Liver (tissue), 9 donors: ENCODE data around the gene USP37. TPM values are rescaled to one million over a fixed set of nuclear protein-coding genes. Genes with fewer than 3 reads are reported as not detected.

ENCODE experiments used
- DNase-seq: peaks from one replicate; pipeline ENCODE4 v3.0.0-alpha.2; 2017; ENCODE audit warnings: low spot score
- H3K27ac ChIP-seq, 2 donors: one replicate each; pipeline ENCODE4 v1.7.0; 2013; ENCODE audit warnings: inconsistent platforms in 2 of 2, low read length in 2 of 2, control low read depth in 1 of 2, low read depth in 1 of 2, mild to moderate bottlenecking in 1 of 2
- H3K27me3 ChIP-seq, 4 donors: one replicate each; pipeline versions ENCODE4 v1.6.1 to v1.7.0; 2013; ENCODE audit warnings: low read length in 3 of 4, inconsistent platforms in 1 of 4, mild to moderate bottlenecking in 1 of 4, moderate library complexity in 1 of 4; ENCODE audit not compliant: control insufficient read depth in 4 of 4, insufficient read depth in 4 of 4
- H3K36me3 ChIP-seq, 4 donors: one replicate each; pipeline versions ENCODE4 v1.6.1 to v1.7.0; 2013; ENCODE audit warnings: low read length in 3 of 4, mild to moderate bottlenecking in 3 of 4, low read depth in 1 of 4, moderate library complexity in 1 of 4; ENCODE audit not compliant: control insufficient read depth in 4 of 4, insufficient read depth in 3 of 4
- H3K4me1 ChIP-seq, 4 donors: one replicate each; pipeline versions ENCODE4 v1.6.1 to v1.7.0; 2013; ENCODE audit warnings: low read length in 3 of 4, mild to moderate bottlenecking in 3 of 4, moderate library complexity in 1 of 4; ENCODE audit not compliant: control insufficient read depth in 4 of 4, insufficient read depth in 4 of 4
- H3K4me3 ChIP-seq, 3 donors: one replicate each; pipeline versions ENCODE4 v1.6.1 to v1.7.0; 2013; ENCODE audit warnings: low read length in 3 of 3, control low read depth in 1 of 3, low read depth in 1 of 3, mild to moderate bottlenecking in 1 of 3
- H3K9ac ChIP-seq, 2 donors: one replicate each; pipeline ENCODE4 v1.7.0; 2013; ENCODE audit warnings: low read length in 2 of 2, mild to moderate bottlenecking in 2 of 2, moderate library complexity in 2 of 2, control low read depth in 1 of 2, low read depth in 1 of 2
- H3K9me3 ChIP-seq, 4 donors: one replicate each; pipeline versions ENCODE4 v1.6.1 to v1.7.0; 2013; ENCODE audit warnings: low read length in 3 of 4; ENCODE audit not compliant: control insufficient read depth in 4 of 4
- EGR1 ChIP-seq, 2 donors: IDR thresholded peaks; 2 replicates each; pipeline ENCODE4 v1.6.1; 2016 to 2018; ENCODE audit warnings: antibody characterized with exemption in 2 of 2, low read depth in 2 of 2
- FOXA1 ChIP-seq: IDR thresholded peaks from 2 replicates; pipeline ENCODE4 v1.6.1; 2016; ENCODE audit warnings: antibody characterized with exemption
- FOXA2 ChIP-seq: IDR thresholded peaks from 2 replicates; pipeline ENCODE4 v1.6.1; 2016; ENCODE audit warnings: antibody characterized with exemption
- HNF4A ChIP-seq, 2 donors: conservative IDR thresholded peaks; 2 replicates each; pipeline ENCODE4 v1.6.1; 2016; ENCODE audit warnings: antibody characterized with exemption in 2 of 2, mild to moderate bottlenecking in 2 of 2
- HNF4G ChIP-seq: IDR thresholded peaks from 2 replicates; pipeline ENCODE4 v1.6.1; 2016; ENCODE audit warnings: antibody characterized with exemption
- JUND ChIP-seq, 2 donors: IDR thresholded peaks; 2 replicates each; pipeline ENCODE4 v1.6.1; 2016; ENCODE audit warnings: antibody characterized with exemption in 2 of 2
- NR2F2 ChIP-seq: IDR thresholded peaks from 2 replicates; pipeline ENCODE4 v1.6.1; 2016; ENCODE audit warnings: antibody characterized with exemption
- RAD21 ChIP-seq, 2 donors: IDR thresholded peaks; 2 replicates each; pipeline ENCODE4 v1.6.1; 2016; ENCODE audit warnings: antibody characterized with exemption in 2 of 2, mild to moderate bottlenecking in 2 of 2
- REST ChIP-seq: IDR thresholded peaks from 2 replicates; pipeline ENCODE4 v1.6.1; 2016; ENCODE audit warnings: antibody characterized with exemption, mild to moderate bottlenecking
- RXRA ChIP-seq, 2 donors: IDR thresholded peaks; 2 replicates each; pipeline ENCODE4 v1.6.1; 2017 to 2018; ENCODE audit warnings: antibody characterized with exemption in 2 of 2, mild to moderate bottlenecking in 1 of 2
- SP1 ChIP-seq: IDR thresholded peaks from 2 replicates; pipeline ENCODE4 v1.6.1; 2018; ENCODE audit warnings: antibody characterized with exemption, mild to moderate bottlenecking
- TAF1 ChIP-seq: conservative IDR thresholded peaks from 2 replicates; pipeline ENCODE4 v1.6.1; 2016; ENCODE audit warnings: antibody characterized with exemption, mild to moderate bottlenecking
- YY1 ChIP-seq: IDR thresholded peaks from 2 replicates; pipeline ENCODE4 v1.6.1; 2016; ENCODE audit warnings: antibody characterized with exemption, mild to moderate bottlenecking
- ZBTB33 ChIP-seq: IDR thresholded peaks from 2 replicates; pipeline ENCODE4 v1.6.1; 2016; ENCODE audit warnings: antibody characterized with exemption
- WGBS: extraction: QIAGEN DNeasy Blood & Tissue Kit; methylation state at CpG from one replicate; pipeline ENCODE4 v1.1.7; 2013; 5-methylcytosine and 5-hydroxymethylcytosine counted together
- polyA plus RNA-seq, 2 donors: library from polyadenylated mRNA; stranded (reverse) in 1 of 2; unstranded in 1 of 2; fragments of 200-250 nt in 1 of 2; fragments of >200 nt in 1 of 2; fragmentation: Nextera tagmentation in 1 of 2; extraction: Ambion mirVana in 1 of 2; gene quantifications; one replicate each; pipeline versions ENCODE4 v1.2.1 to v1.2.3, GENCODE V29; 2013 to 2015
- total RNA-seq, 2 donors: library from RNA; depleted of rRNA; stranded (reverse); fragments of >200 nt; gene quantifications; one replicate each; pipeline ENCODE4 v1.2.3, GENCODE V29; 2014
- TF ChIP-seq, protein P1 (sequence below): IDR thresholded peaks from 2 replicates; pipeline ENCODE4 v1.6.1; 2016; ENCODE audit warnings: antibody characterized with exemption
- TF ChIP-seq, protein P2 (sequence below): IDR thresholded peaks from 2 replicates; pipeline ENCODE4 v1.6.1; 2016; ENCODE audit warnings: antibody characterized with exemption
- TF ChIP-seq, protein P3 (sequence below): fragments of 150-350 bp; IDR thresholded peaks from 2 replicates; pipeline ENCODE4 v1.5.1; 2017; ENCODE audit warnings: improper control_type of control experiment, low read depth, low read length; ENCODE audit not compliant: missing input control
- donor health status: healthy.
- donor health status: healthy.
- donor health status: healthy.
- donor health status: healthy.
- donor health status: healthy.

The USP37 gene
- total and polyA plus RNA-seq, 4 donors = 1.4 to 10.9 (median 4.7) TPM

DNA sequence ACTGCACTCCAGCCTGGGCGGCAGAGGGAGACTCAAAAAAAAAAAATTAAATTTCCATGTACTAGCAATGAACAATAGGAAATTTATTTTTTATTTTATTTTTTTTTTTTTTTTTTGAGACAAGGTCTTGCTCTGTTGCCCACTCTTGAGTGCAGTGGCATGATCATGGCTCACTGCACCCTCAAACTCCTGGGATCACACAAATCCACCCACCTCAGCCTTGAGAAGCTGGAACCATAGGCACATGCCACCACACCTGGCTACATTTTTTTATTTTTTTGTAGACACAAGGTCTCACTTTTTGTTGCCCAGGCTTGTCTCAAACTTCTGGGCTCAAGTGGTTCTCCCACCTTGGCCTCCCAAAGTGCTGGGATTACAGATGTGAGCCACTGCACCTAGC, 17.4 kb upstream of the USP37 start:
- WGBS = 96% methylated on average over 1 of the region's 1 CpG

More for the DNA sequence above, 17.4 kb upstream of the USP37 start:
- H3K9ac ChIP-seq = no peak overlapping the region
- no peaks in the 10 kb centered on the region for H3K9me3 ChIP-seq
- H3K36me3 ChIP-seq = peaks cover 8 to 69% (median 48%) of the 10 kb centered on the region in 4 donors
- H3K27me3 ChIP-seq = no peaks in the 10 kb centered on the region
- no peak for DNase-seq
- H3K4me1 ChIP-seq = no peaks in the 10 kb centered on the region
- no peak for TF ChIP-seq HNF4A (conservative IDR thresholded peaks at IDR 0.05)
- TF ChIP-seq FOXA1 = no peak
- no peak for TF ChIP-seq RAD21 (IDR thresholded peaks at IDR 0.05)
- no peak for TF ChIP-seq RXRA (IDR thresholded peaks at IDR 0.05)
- no peak for TF ChIP-seq REST
- TF ChIP-seq, protein P1, sequence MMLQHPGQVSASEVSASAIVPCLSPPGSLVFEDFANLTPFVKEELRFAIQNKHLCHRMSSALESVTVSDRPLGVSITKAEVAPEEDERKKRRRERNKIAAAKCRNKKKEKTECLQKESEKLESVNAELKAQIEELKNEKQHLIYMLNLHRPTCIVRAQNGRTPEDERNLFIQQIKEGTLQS = no peak
- TF ChIP-seq HNF4G = no peak
- no peak for TF ChIP-seq FOXA2
- TF ChIP-seq, protein P2, sequence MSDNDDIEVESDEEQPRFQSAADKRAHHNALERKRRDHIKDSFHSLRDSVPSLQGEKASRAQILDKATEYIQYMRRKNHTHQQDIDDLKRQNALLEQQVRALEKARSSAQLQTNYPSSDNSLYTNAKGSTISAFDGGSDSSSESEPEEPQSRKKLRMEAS = no peak
- TF ChIP-seq, protein P3, sequence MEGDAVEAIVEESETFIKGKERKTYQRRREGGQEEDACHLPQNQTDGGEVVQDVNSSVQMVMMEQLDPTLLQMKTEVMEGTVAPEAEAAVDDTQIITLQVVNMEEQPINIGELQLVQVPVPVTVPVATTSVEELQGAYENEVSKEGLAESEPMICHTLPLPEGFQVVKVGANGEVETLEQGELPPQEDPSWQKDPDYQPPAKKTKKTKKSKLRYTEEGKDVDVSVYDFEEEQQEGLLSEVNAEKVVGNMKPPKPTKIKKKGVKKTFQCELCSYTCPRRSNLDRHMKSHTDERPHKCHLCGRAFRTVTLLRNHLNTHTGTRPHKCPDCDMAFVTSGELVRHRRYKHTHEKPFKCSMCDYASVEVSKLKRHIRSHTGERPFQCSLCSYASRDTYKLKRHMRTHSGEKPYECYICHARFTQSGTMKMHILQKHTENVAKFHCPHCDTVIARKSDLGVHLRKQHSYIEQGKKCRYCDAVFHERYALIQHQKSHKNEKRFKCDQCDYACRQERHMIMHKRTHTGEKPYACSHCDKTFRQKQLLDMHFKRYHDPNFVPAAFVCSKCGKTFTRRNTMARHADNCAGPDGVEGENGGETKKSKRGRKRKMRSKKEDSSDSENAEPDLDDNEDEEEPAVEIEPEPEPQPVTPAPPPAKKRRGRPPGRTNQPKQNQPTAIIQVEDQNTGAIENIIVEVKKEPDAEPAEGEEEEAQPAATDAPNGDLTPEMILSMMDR = no peak
- no peak for TF ChIP-seq JUND (IDR thresholded peaks at IDR 0.05)
- TF ChIP-seq YY1 = no peak
- TF ChIP-seq ZBTB33 = no peak
- no peak for TF ChIP-seq NR2F2
- TF ChIP-seq TAF1 = no peak
- no peak for TF ChIP-seq SP1
- no peak for TF ChIP-seq EGR1 (IDR thresholded peaks at IDR 0.05; ENCODE audit: low read depth in 2 of 2)
- no peak overlapping the region for H3K4me3 ChIP-seq
- H3K27ac ChIP-seq = no peak overlapping the region
